Stimulated activated CD8-positive, alpha-beta memory T cell treated with anti-CD3 and anti-CD28 coated beads, Interleukin-4, amount 100 ng/mL, for 4 hours (primary cell): ENCODE results near the gene PLAC9.

ENCODE experiments used
- DNase-seq, 2 donors: peaks; one replicate each; pipeline ENCODE4 v3.0.0-alpha.2; 2020; ENCODE audit warnings: low read depth in 2 of 2, low spot score in 1 of 2

The PLAC9 gene

DNA sequence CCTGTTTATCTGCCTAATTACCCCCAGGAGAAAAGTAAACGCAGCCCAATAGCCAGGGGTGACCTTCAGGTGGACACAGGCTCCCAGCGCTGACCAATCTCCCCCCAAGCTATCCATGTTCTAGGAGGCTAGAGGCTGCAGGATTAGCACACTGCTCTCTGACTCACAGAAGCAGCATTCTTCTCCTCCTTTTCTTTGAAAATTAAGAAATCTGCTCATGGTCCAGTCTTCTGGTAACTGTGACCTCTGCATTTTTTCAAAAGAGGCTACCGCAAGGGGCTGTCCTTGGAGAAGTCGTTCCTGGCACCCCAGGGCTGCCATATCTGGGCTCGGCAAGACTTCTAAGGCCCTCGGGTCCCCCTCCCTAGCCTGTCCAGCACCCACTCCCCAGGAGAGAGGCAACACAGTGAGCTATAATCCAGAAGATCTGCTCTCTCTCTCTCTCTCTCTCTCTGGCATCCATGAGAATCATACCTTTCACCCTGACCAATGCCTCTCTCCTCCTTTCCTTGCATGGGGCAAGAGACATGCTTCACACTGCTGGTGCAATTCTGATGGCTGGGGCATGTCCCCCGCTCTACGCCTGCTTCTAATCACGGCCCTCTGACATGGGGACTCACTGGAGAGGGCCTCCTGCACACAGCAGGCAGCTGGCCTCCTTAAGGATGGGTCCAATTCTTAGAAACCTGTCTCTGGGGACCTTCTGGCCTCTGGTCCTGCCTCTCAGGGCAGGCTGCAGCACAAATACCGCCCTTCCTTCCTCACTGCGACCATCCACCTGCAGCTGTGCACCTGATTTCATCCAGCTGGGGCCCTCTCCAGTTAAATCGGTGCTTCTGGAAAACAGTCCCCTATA lies 45.5 kb downstream of the PLAC9 start:
- DNase-seq = no peak

DNA sequence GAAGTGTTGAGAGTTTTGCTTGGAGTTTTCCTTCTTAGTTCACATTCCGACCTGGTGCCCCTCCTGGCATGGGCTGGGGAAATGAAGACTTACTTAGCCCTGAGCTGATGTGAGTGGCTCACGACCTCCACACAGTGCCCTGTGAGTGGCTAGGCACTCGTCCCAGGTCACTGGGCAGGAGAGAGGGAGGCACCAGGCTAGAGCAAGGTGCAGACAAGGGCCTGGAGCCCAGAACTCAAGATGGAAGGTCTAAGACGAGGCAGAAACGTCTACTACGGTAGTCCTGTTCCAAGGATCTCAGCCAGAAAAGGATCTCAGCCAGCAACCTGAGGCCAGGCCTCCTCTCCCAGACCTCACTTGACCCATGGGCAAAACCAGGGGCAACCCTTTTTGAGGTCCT lies 50.5 kb downstream of the PLAC9 start:
- no peak for DNase-seq

DNA sequence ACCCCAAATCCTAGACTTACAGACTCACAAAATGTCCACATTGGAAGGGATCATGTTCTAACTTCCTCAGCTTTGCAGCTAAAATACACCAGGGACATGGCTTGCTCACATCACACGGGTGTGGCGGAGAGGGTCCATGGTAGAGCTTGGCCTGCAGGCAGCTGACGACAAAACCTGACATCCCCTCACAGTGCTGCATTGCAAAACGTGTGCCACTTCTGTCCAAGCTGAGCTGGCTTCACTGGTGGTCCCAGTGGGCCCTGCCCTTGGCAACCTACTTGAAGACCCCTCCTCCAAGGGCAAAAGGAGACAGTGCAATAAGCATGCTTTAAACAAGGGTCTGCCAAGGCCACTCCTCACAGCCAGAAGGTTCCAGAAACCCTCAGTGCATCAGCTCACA lies 50.9 kb downstream of the PLAC9 start:
- no peak for DNase-seq

DNA sequence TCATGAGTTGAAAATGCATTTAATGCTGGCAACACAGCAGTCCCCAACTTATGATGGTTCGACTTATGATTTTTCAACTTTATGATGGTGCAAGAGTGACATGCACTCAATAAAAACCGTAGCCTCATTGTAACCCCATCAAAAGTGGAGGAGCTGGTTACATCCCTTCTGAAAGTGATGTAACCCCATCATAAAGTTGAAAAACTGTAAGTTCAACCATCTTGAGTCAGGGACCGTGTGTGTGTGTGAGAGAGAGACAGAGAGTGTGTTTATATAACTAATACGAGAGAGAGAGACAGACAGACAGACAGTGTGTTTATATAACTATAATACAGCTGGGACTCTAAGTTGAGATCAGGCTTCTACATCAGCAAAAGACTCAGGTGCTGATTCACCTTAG lies 51.8 kb downstream of the PLAC9 start:
- DNase-seq = no peak

DNA sequence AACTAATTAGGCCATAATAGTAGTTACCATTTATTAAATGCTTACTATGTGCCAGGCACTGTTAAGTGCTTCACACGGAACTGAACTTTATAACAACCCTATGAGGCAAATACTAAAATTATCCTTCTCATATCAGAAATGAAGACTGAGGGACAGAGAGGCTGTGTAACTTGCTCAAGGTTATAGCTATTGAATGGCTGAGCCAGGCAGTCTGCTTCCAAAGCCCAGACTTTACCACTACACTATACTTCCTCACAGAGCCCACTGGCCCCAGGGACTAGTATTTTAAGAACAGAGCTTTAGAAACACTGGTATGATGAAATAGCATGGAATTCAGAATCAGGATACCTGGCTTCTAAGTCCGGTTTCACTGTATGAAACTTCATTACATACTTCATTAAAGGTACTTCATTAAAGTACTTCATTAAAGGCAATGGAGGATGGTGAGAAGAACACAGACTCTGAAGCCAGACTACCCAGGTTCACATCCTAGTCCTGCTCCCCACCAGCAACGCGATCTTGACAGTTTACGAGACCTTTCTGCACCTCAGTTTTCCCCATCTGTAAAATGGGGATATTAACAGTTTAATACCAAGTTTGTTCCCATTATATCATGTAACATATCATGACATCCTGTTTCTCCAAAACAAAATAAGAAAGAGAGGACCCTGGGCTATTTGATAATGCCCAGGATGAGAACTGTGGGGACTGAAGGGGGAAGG lies 53.2 kb downstream of the PLAC9 start:
- no peak for DNase-seq

DNA sequence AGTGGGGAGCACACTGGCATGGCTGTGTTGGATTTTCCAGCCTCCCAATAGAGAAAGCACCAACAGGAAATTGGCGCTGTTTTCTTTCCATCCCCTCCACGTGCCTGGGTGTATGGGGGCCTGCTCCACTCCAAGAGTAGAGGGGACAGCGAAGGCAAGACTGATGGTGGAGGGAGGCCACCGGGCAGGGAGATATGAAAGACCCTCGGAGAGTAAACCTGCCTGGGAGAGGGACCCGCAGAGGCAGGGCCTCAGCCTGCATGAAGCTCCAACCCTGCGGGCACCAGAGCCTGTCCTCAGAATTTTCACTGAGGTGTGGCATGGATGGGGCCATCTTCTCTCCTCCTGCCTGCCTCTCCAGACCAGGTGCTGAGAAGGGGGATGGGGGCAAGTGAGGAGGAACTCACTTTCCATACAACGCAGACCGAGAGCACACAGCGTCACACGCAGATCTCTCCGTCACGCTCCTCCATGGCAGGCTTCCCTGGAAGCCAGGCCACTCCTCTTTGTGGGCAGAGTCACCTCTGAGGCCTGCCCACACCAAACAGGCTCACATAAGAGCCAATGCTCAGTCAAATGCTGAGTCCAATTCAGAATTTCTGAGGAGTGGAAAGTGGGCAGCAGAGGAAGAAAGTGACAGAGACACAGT lies 54.0 kb downstream of the PLAC9 start:
- no peak for DNase-seq

DNA sequence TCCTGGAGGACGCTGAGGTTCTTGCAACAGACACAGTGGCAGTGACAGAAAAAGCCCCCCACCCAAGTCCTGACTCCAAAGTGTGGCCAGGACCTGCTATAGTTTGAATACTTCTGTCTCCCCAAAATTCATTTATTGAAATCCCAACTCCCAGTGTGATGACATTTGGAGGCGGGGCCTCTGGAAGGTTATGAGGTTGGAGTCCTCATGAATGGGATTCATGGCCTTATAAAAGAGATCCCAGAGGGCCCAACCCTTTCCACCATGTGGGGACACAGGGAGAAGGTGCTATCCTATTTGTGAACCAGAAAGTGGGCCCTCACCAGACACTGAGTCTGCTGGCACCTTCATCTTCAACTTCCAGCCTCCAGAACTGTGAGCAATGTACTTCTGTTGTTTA lies 54.5 kb downstream of the PLAC9 start:
- no peak for DNase-seq

DNA sequence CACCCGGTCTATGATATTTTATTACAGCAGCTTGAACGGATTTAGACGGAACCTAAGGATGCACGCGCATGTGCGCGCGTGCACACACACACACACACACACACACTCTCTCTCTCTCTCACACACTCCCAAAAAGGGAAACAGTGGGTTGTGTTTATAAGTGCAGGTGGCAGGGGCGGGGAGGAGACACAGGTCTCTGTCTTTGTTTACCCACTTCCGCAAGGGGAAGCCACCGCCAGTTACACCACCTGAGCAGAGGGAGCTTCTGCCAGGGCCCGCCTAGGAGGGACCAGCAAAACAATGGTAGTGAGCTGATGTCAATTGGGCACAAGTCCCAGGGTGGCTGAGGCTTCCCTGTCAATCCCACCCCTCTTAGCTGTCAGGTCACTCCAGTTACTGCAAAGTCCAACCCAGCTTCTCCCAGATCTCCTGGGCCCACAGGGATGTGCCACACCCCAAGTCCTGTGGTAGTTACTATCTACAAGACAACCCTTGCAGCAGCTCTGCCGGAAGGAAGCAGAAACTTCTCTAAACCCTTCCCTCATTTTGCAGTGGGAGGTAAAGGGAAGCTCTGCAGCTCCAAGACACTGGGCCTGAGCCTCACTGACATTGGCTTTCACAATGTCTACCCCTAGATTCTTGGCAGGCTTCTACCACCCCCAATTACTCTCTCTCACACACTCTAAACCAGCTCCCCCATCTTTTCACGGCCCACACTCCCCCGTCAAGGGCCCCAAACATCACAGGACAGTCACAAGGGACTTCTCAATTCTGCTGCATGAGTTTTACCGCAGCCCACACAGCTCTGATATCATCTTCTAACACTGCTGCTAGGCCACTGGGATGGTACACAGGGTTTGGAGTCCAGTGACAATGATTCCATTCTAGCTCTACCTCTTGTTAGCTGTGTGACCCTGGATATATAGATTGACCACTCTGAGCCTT lies 55.2 kb downstream of the PLAC9 start:
- DNase-seq = peak; percentile 31 to 34

DNA sequence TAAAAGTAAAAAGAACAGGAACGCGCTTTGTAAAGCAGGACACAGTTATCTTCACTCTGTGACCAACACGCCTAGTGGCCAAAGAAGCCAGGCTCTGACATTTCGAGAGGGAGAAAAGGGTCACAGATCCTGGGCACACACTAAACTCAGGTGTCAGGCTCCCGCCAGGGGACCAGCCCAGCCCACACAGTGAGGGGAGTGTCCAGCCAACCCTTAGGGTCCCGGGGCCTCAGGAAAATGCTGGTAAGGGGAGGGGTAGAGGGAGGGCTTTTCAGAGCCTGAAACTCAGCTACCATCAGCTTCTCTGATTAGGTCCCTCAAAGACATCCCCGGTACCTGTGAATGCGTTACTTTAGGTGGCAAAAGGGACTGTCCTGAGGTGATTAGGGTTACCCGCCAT lies 56.2 kb downstream of the PLAC9 start:
- DNase-seq = no peak

DNA sequence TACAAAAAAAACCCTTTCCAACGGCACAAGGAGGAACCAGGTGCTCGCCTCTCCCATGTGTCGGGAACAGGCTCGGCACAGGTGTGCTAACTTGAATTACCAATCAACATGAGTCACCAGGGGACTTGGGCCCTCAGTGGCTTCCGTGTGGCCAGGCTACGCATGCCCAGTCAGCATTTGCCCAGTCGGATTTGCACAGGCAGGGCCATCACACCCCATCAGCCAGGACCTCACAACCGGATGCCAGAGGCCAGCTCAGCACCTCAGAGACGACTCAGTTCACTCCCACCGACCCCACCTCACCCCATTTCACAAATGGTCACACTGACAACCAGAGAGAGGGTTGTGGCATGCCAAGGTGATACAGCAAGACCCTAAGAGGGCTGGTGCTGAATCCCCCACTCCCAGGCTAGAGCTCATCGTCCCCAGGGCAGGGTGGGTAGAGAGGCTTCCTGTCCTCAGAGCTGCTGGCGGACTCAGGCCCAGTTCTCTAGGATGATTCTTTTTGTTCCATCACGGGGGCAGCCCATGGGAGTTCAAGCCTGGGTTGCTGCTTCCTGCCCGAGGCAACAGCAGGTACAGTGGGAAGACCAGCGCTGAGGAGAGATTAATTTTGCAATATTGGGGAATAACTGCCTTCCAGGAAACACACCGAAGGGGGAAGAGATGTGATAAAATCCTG lies 59.2 kb downstream of the PLAC9 start:
- no peak for DNase-seq

DNA sequence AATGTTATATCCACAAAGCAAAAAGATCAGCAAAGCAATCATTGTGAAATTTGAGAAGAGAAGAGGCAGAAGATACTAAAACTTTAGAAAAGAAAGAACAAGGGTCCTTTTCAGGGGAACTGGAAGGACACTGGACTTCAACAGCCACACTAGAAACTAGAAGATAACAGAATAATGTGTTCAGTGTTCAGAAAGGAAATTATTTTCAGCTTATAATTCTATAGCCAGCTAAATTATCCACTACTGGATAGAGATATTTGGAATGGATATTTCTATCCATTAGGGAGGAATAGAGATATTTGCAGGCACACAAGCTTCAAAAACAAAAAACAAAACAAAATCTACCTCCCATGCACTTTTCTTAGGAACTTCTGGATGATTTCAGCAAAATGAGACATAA lies 60.0 kb downstream of the PLAC9 start:
- DNase-seq = no peak

DNA sequence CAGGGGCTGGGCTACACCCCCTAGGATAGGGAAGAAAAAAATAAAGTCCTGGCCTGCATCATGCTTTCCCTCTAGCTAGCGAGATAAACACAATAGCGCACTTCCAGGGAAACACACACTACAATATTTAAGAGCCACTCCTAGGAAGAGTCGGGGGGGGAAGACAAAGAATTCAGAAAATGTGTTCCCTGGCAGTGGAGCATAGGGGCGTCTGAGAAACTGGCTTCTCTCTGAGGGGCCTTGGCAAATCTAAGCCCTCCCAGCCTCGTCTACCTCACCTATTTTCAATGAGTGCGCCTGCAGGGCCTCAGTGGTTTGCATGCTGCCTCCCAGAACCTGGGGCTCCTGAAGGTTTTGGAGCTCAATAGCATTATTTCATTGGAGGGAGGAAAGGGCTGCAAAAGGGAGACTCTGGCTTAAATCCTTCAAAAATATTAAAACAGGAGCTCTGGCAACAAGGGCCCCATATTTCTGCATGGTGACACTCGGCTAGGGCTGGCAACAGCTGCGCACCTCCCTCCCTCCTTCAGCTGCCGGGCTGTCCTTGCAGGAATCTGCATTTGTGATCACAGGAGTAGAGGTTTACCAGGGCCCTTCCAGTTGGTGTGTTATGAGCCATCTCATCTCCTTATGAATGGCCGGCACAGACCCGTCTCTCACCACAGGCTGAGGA lies 62.0 kb downstream of the PLAC9 start:
- no peak for DNase-seq
